Glutamatergic neuron (in vitro differentiated cells): ENCODE data around the gene CROT. TPM values are rescaled to one million over a fixed set of nuclear protein-coding genes. Genes with fewer than 3 reads are reported as not detected.
A peak's percentile ranks its signal among the peaks of the same experiment; 100 is the strongest.

Experiments used
- DNase-seq: peaks from one replicate; pipeline ENCODE4 v3.0.0; 2022
- H3K27ac Mint-ChIP-seq: one replicate; pipeline ENCODE4 v1.8.0; 2020; ENCODE audit warnings: mild to moderate bottlenecking, mixed read lengths, inconsistent platforms; ENCODE audit not compliant: unreplicated experiment
- H3K27me3 Mint-ChIP-seq: one replicate; pipeline ENCODE4 v1.8.0; 2020; ENCODE audit warnings: mild to moderate bottlenecking, moderate library complexity, mixed read lengths, inconsistent platforms; ENCODE audit not compliant: unreplicated experiment
- H3K36me3 Mint-ChIP-seq: one replicate; pipeline ENCODE4 v1.8.0; 2020; ENCODE audit warnings: mild to moderate bottlenecking, mixed read lengths, inconsistent platforms; ENCODE audit not compliant: unreplicated experiment
- H3K4me1 Mint-ChIP-seq: one replicate; pipeline ENCODE4 v1.8.0; 2020; ENCODE audit warnings: mild to moderate bottlenecking, low read depth, mixed read lengths, inconsistent platforms; ENCODE audit not compliant: unreplicated experiment
- H3K4me3 Mint-ChIP-seq: one replicate; pipeline ENCODE4 v1.8.0; 2020; ENCODE audit warnings: mild to moderate bottlenecking, mixed read lengths, inconsistent platforms; ENCODE audit not compliant: unreplicated experiment
- H3K9me3 Mint-ChIP-seq: one replicate; pipeline ENCODE4 v1.8.0; 2020; ENCODE audit warnings: mild to moderate bottlenecking, moderate library complexity, mixed read lengths, inconsistent platforms; ENCODE audit not compliant: unreplicated experiment
- total RNA-seq: library from RNA; stranded (reverse); fragmentation: NEBNext Ultra II Directional; extraction: Animal tissue kit (Norgen Biotek cat#: 25700); gene quantifications from one replicate; pipeline ENCODE4 v1.2.1, GENCODE V29; 2021; ENCODE audit not compliant: unreplicated experiment
- TF ChIP-seq, protein P1 (sequence below): fragments of 200-600 bp; sonication (generic); IDR thresholded peaks from one replicate; pipeline ENCODE4 v1.5.0; 2021; ENCODE audit not compliant: partially characterized antibody, unreplicated experiment

CROT gene
- total RNA-seq, 1 donor from 2014 or later = 4.9 TPM

- Mint-ChIP-seq H3K4me3 (no peak overlapping the region), H3K27me3 (no peaks in the 10 kb centered on the region), H3K36me3 (no peaks in the 10 kb centered on the region), H3K27ac (no peak overlapping the region), H3K4me1 (peaks cover 2% of the 10 kb centered on the region), H3K9me3 (no peaks in the 10 kb centered on the region)
- TF ChIP-seq, protein P1, sequence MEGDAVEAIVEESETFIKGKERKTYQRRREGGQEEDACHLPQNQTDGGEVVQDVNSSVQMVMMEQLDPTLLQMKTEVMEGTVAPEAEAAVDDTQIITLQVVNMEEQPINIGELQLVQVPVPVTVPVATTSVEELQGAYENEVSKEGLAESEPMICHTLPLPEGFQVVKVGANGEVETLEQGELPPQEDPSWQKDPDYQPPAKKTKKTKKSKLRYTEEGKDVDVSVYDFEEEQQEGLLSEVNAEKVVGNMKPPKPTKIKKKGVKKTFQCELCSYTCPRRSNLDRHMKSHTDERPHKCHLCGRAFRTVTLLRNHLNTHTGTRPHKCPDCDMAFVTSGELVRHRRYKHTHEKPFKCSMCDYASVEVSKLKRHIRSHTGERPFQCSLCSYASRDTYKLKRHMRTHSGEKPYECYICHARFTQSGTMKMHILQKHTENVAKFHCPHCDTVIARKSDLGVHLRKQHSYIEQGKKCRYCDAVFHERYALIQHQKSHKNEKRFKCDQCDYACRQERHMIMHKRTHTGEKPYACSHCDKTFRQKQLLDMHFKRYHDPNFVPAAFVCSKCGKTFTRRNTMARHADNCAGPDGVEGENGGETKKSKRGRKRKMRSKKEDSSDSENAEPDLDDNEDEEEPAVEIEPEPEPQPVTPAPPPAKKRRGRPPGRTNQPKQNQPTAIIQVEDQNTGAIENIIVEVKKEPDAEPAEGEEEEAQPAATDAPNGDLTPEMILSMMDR = peak; percentile 72
- DNase-seq = peak; percentile 47
Observed at GRCh38 chr7:87416682-87417587, 71.5 kb downstream of the CROT start.

DNA sequence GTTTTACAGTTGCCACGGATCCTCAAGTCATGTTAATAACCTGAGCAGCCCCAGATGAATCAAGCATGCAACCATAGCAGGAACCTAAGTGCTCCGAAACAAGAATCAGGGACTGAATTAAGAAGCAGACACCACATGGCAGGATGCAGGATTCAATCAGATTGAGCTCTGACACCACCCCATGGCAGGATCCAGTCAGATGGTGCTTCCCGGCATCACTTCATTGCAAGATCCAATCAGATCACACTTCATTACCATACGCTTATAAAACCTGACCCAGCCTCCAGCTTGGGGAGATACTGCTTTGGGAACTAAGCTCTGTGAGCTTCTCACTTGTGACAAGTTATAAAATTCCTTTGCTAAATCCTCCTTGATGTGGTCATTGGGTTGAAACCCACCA, 74.7 kb downstream of the CROT start:
- Mint-ChIP-seq H3K27ac (no peak overlapping the region), H3K9me3 (no peaks in the 10 kb centered on the region), H3K4me3 (no peak overlapping the region), H3K27me3 (no peaks in the 10 kb centered on the region), H3K36me3 (no peaks in the 10 kb centered on the region), H3K4me1 (peaks cover 2% of the 10 kb centered on the region)
- TF ChIP-seq, protein P1 = no peak
- DNase-seq = no peak

DNA sequence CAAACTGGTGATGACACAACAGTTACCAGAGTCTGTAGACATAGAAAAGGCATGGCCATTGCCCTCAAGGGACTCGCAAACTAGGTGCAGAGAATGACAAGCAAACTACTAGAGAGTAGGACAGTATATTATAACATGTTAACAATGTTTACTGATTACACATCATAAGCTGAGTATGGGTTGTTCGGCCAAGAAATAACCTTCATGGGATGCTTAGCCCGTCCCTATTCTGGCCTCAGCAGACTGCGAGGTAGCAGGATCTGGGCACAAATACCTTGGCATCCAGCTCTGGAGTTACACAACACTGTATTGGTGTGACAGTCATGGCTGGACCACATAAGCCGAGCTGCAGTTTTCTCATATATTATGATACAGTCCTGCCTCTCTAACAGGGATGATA, 78.6 kb downstream of the CROT start:
- Mint-ChIP-seq H3K9me3 (peaks cover 2% of the 10 kb centered on the region), H3K27me3 (no peaks in the 10 kb centered on the region), H3K4me3 (no peak overlapping the region), H3K27ac (no peak overlapping the region), H3K4me1 (no peaks in the 10 kb centered on the region), H3K36me3 (no peaks in the 10 kb centered on the region)
- TF ChIP-seq, protein P1 = no peak
- DNase-seq = no peak

GRCh38 chr7:87426160-87426559, 80.7 kb downstream of the CROT start:
- Mint-ChIP-seq H3K9me3 (peaks cover 2% of the 10 kb centered on the region), H3K27me3 (no peaks in the 10 kb centered on the region), H3K36me3 (no peaks in the 10 kb centered on the region), H3K4me1 (no peaks in the 10 kb centered on the region), H3K27ac (no peak overlapping the region), H3K4me3 (no peak overlapping the region)
- TF ChIP-seq, protein P1 = no peak
- DNase-seq = no peak

DNA sequence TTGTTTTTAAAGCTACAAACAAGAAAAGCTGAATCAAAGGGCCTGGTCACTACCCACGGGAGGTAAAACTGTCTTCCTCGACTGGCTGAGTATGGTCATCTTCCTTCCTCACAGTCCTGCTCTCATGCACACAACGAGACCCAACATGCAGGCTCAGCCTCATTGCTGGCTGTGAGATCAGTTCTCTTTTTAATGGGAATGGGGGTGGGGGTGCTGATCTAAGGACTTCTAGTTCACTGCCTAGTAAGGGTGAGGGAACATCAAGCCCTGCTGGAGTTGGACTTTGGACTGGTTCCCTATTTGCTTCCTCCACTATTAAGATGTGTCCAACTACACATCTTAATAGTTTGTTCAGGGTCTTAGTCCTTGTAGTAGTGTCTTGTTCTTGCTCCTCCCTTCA, 81.8 kb downstream of the CROT start:
- Mint-ChIP-seq H3K36me3 (no peaks in the 10 kb centered on the region), H3K27me3 (no peaks in the 10 kb centered on the region), H3K4me3 (no peak overlapping the region), H3K27ac (no peak overlapping the region), H3K9me3 (peaks cover 2% of the 10 kb centered on the region), H3K4me1 (no peaks in the 10 kb centered on the region)
- DNase-seq = no peak
- TF ChIP-seq, protein P1 = no peak
